SH-SY5Y (cell line): ENCODE measurements around the gene STEAP3.

ENCODE experiments used
- GATA2 ChIP-seq: IDR thresholded peaks from 2 replicates; pipeline ENCODE4 v1.6.1; 2011; ENCODE audit warnings: mild to moderate bottlenecking, low read depth, low read length
- GATA3 ChIP-seq: IDR thresholded peaks from 2 replicates; pipeline ENCODE4 v1.6.1; 2011; ENCODE audit warnings: low read depth, mild to moderate bottlenecking, low read length, moderate library complexity

DNA sequence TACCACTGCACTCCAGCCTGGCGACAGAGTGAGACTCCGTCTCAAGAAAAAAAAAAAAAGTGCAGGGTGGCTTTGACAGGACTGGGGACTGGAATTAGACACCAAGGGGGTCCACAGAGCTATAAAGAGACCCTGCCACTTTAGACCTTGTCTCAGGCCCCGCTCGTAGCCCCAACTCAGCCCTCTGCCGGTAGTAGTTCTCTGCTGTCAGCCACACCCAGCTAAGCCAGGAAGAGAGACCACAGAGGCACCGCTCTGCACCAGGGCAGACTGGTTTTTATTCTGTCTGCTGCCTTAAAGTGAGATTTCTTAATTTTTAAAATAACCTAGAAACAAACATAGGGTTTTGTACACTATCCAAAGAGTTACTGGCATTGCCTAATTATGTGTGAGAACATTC, 66.0 kb downstream of the STEAP3 start:
- TF ChIP-seq GATA2 (no peak), GATA3 (no peak)
